Activated naive CD4-positive, alpha-beta T cell treated with anti-CD3 and anti-CD28 coated beads for 36 hours (primary cell): ENCODE results near the gene SGSM2. TPM values are rescaled to one million over a fixed set of nuclear protein-coding genes. Genes with fewer than 3 reads are reported as not detected.

Experiments
- CTCF ChIA-PET: fragments of 350-600 bp; sonication (Branson Sonifier 250); formaldehyde crosslinking; loops from one replicate; lab custom pipeline; 2021; ENCODE audit warnings: antibody characterized with exemption; lab: Charles Lee
- DNase-seq: peaks from one replicate; pipeline ENCODE4 v3.0.0-alpha.2; 2020
- H3K27ac Mint-ChIP-seq: one replicate; pipeline ENCODE4 v1.8.0; 2021; ENCODE audit warnings: mild to moderate bottlenecking, mixed read lengths
- H3K27me3 Mint-ChIP-seq: one replicate; pipeline ENCODE4 v1.8.0; 2021; ENCODE audit warnings: low read depth, mixed read lengths
- H3K36me3 Mint-ChIP-seq: one replicate; pipeline ENCODE4 v1.8.0; 2021; ENCODE audit warnings: low read depth, mixed read lengths
- H3K4me1 Mint-ChIP-seq: one replicate; pipeline ENCODE4 v1.8.0; 2021; ENCODE audit warnings: low read depth, mixed read lengths
- H3K4me3 Mint-ChIP-seq: one replicate; pipeline ENCODE4 v1.8.0; 2021; ENCODE audit warnings: mild to moderate bottlenecking, moderate library complexity, mixed read lengths
- H3K9me3 Mint-ChIP-seq: one replicate; pipeline ENCODE4 v1.8.0; 2021; ENCODE audit warnings: mixed read lengths
- intact Hi-C: fragments of 100-400 bp; cut with micrococcal nuclease; formaldehyde crosslinking; loops from one replicate; pipeline ENCODE4 v1.15.1; 2023
- total RNA-seq, 2 experiments: library from RNA; stranded (reverse); gene quantifications; one replicate each; pipeline ENCODE4 v1.2.3, GENCODE V29; 2021

Gene SGSM2
- total RNA-seq, 2 experiments from 2014 or later, result 20.3 to 22.0 TPM

DNA sequence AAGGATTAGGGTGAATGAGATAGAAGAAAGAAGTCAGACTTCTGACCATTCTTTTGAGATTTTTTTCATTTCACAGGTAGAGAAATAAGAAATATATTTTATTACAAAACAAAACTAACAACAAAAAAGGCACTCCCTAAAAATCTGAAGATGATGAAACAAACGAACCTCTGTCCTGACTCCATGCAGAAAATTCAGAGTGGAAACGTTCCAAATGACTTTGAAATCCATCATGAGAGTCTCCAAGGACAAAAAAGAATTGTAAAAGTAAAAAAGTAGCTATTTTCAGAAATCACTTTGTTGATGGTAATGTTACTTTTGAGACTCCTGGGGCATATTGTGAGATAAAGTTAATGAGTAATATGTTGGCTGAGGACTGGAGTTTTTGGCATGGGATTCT is 89.9 kb downstream of the SGSM2 start:
- Mint-ChIP-seq H3K4me1 (no peaks in the 10 kb centered on the region), H3K36me3 (peaks cover 6% of the 10 kb centered on the region), H3K27ac (no peak overlapping the region), H3K4me3 (no peak overlapping the region), H3K27me3 (no peaks in the 10 kb centered on the region), H3K9me3 (no peaks in the 10 kb centered on the region)
- CTCF ChIA-PET, result interaction anchor here (1.4 kb wide), 1 partner anchor 11 kb away, joined by 6 read pairs; no protein-coding TSS in a partner anchor
- intact Hi-C loops, result no loop called here
- DNase-seq, result no peak

GRCh38 chr17:2427910-2428309 is 90.6 kb downstream of the SGSM2 start:
- no peak for DNase-seq
- intact Hi-C loops, result no loop called here
- no peaks in the 10 kb centered on the region for H3K4me1 Mint-ChIP-seq
- no peaks in the 10 kb centered on the region for H3K9me3 Mint-ChIP-seq
- H3K4me3 Mint-ChIP-seq, result no peak overlapping the region
- H3K27ac Mint-ChIP-seq, result no peak overlapping the region
- CTCF ChIA-PET, result interaction anchor here (1.4 kb wide), 1 partner anchor 12 kb away, joined by 6 read pairs; no protein-coding TSS in a partner anchor
- no peaks in the 10 kb centered on the region for H3K27me3 Mint-ChIP-seq
- peaks cover 9% of the 10 kb centered on the region for H3K36me3 Mint-ChIP-seq

Other genes starting within 250 kb of the SGSM2 start
- gene SMG6, start 33.7 kb upstream of the SGSM2 start, total RNA-seq, result 10 to 100 TPM; 18.8 to 20.7 TPM
- gene SRR, start 33.6 kb upstream of the SGSM2 start, total RNA-seq, result 10 to 100 TPM in 1 of 2 experiments, 1 to 10 TPM in 1; 8.9 to 10.2 TPM
- gene TSR1, start 1.0 kb upstream of the SGSM2 start, total RNA-seq, result 10 to 100 TPM; 51.1 to 51.5 TPM
- 10 to 100 TPM; 13.1 to 17.0 TPM for gene MNT, start 63.6 kb downstream of the SGSM2 start, total RNA-seq
- gene METTL16, start 174.4 kb downstream of the SGSM2 start, total RNA-seq, result 10 to 100 TPM; 44.8 to 45.5 TPM